SK-N-SH treated with all-trans-retinoic acid at 6 μM for 48 hours (cell line): Measurements from ENCODE around the gene RYK.

ENCODE experiments used
- ATAC-seq: fragments of 200-7000 bp; cut with Tn5 transposase; 3 replicates; pipeline ENCODE4 v1.9.1; 2020; ENCODE audit warnings: mild to moderate bottlenecking, moderate library complexity
- ARNTL ChIP-seq: fragments of 450-650 bp; formaldehyde crosslinking; IDR thresholded peaks from 2 replicates; pipeline ENCODE4 v1.5.0; 2020; ENCODE audit warnings: low read depth, mild to moderate bottlenecking, moderate library complexity, borderline replicate concordance
- CREB5 ChIP-seq: fragments of 250-450 bp; sonication (Bioruptor Pico); IDR thresholded peaks from 2 replicates; pipeline ENCODE4 v1.5.1; 2020; ENCODE audit warnings: low read depth, mild to moderate bottlenecking, moderate library complexity
- CSDC2 ChIP-seq: fragments of 250-450 bp; sonication (Bioruptor Pico); IDR thresholded peaks from 2 replicates; pipeline ENCODE4 v1.5.0; 2020; ENCODE audit warnings: mild to moderate bottlenecking, moderate library complexity
- CSRNP3 ChIP-seq: fragments of 250-450 bp; sonication (Bioruptor Pico); IDR thresholded peaks from 2 replicates; pipeline ENCODE4 v1.5.1; 2021; ENCODE audit warnings: mild to moderate bottlenecking, moderate library complexity
- ESRRG ChIP-seq: fragments of 250-450 bp; sonication (Bioruptor Pico); IDR thresholded peaks from 2 replicates; pipeline ENCODE4 v1.6.1; 2021; ENCODE audit warnings: mild to moderate bottlenecking
- ISL1 ChIP-seq: fragments of 250-450 bp; sonication (Bioruptor Pico); IDR thresholded peaks from 2 replicates; pipeline ENCODE4 v2.1.2; 2022; ENCODE audit warnings: mild to moderate bottlenecking, moderate library complexity
- OSR1 ChIP-seq: fragments of 250-450 bp; sonication (Bioruptor Pico); IDR thresholded peaks from 2 replicates; pipeline ENCODE4 v1.8.0; 2022; ENCODE audit warnings: moderate library complexity, mild to moderate bottlenecking, inconsistent platforms
- PATZ1 ChIP-seq: fragments of 250-450 bp; sonication (Bioruptor Pico); IDR thresholded peaks from 2 replicates; pipeline ENCODE4 v1.8.0; 2020; ENCODE audit warnings: mild to moderate bottlenecking, moderate library complexity, borderline replicate concordance
- POU6F1 ChIP-seq: fragments of 250-450 bp; sonication (Bioruptor Pico); IDR thresholded peaks from 2 replicates; pipeline ENCODE4 v1.8.0; 2021; ENCODE audit warnings: low read depth, mild to moderate bottlenecking, moderate library complexity, borderline replicate concordance
- PPARA ChIP-seq: fragments of 250-450 bp; sonication (Bioruptor Pico); IDR thresholded peaks from 2 replicates; pipeline ENCODE4 v1.5.0; 2020; ENCODE audit warnings: mild to moderate bottlenecking, borderline replicate concordance
- RARB ChIP-seq: fragments of 250-450 bp; sonication (Bioruptor Pico); IDR thresholded peaks from 2 replicates; pipeline ENCODE4 v1.8.0; 2021; ENCODE audit warnings: mild to moderate bottlenecking, moderate library complexity
- SNAI2 ChIP-seq: fragments of 250-450 bp; sonication (Bioruptor Pico); IDR thresholded peaks from 2 replicates; pipeline ENCODE4 v1.5.0; 2020; ENCODE audit warnings: mild to moderate bottlenecking, moderate library complexity
- TCF4 ChIP-seq: fragments of 250-450 bp; sonication (Bioruptor Pico); IDR thresholded peaks from 2 replicates; pipeline ENCODE4 v1.8.0; 2021; ENCODE audit warnings: mild to moderate bottlenecking, moderate library complexity, borderline replicate concordance
- TOX ChIP-seq: fragments of 250-450 bp; sonication (Bioruptor Pico); IDR thresholded peaks from 2 replicates; pipeline ENCODE4 v1.8.0; 2021; ENCODE audit warnings: mild to moderate bottlenecking, moderate library complexity, borderline replicate concordance
- TSHZ2 ChIP-seq: fragments of 250-450 bp; sonication (Bioruptor Pico); IDR thresholded peaks from 2 replicates; pipeline ENCODE4 v1.5.0; 2020; ENCODE audit warnings: mild to moderate bottlenecking, moderate library complexity
- ZC3H10 ChIP-seq: fragments of 250-450 bp; sonication (Bioruptor Pico); IDR thresholded peaks from 2 replicates; pipeline ENCODE4 v1.5.1; 2021; ENCODE audit warnings: mild to moderate bottlenecking, moderate library complexity
- ZFP3 ChIP-seq: fragments of 250-450 bp; sonication (Bioruptor Pico); IDR thresholded peaks from 2 replicates; pipeline ENCODE4 v1.5.0; 2020; ENCODE audit warnings: mild to moderate bottlenecking, moderate library complexity
- ZFP30 ChIP-seq: fragments of 450-650 bp; formaldehyde crosslinking; IDR thresholded peaks from 2 replicates; pipeline ENCODE4 v1.5.0; 2022; ENCODE audit warnings: mild to moderate bottlenecking, moderate library complexity
- ZNF565 ChIP-seq: fragments of 450-650 bp; formaldehyde crosslinking; conservative IDR thresholded peaks from 2 replicates; pipeline ENCODE4 v1.5.0; 2020; ENCODE audit warnings: low read depth, mild to moderate bottlenecking, moderate library complexity
- ZNF70 ChIP-seq: fragments of 450-650 bp; formaldehyde crosslinking; IDR thresholded peaks from 2 replicates; pipeline ENCODE4 v1.5.0; 2020; ENCODE audit warnings: mild to moderate bottlenecking, moderate library complexity

The RYK gene

GRCh38 chr3:134145183-134145582, 105.5 kb downstream of the RYK start:
- 0 out of 3 replicates have a peak, but pooled peaks have one; percentile 16 for ATAC-seq
- TF ChIP-seq PATZ1 (CRISPR knock-in tag) (no peak), POU6F1 (CRISPR knock-in tag) (no peak), TSHZ2 (no peak), CSRNP3 (CRISPR knock-in tag) (no peak), ARNTL (CRISPR knock-in tag) (no peak), CSDC2 (CRISPR knock-in tag) (no peak), RARB (CRISPR knock-in tag) (no peak), PPARA (CRISPR knock-in tag) (no peak), ZC3H10 (no peak), ESRRG (CRISPR knock-in tag) (no peak), OSR1 (CRISPR knock-in tag) (no peak)
- TF ChIP-seq, all 23 proteins: peak for 0

GRCh38 chr3:134144694-134145093, 106.0 kb downstream of the RYK start:
- no peak for TF ChIP-seq ARNTL (CRISPR knock-in tag)
- TF ChIP-seq CSRNP3 (CRISPR knock-in tag): no peak
- TF ChIP-seq CSDC2 (CRISPR knock-in tag): no peak
- no peak for ATAC-seq

GRCh38 chr3:134143828-134144401, 106.7 kb downstream of the RYK start:
- TF ChIP-seq ZNF565 (CRISPR knock-in tag): no peak
- TF ChIP-seq, all 23 proteins: peak for 0
- no peak for ATAC-seq

- ATAC-seq: no peak
- TF ChIP-seq PPARA (CRISPR knock-in tag): no peak
- TF ChIP-seq CREB5 (CRISPR knock-in tag): no peak
- no peak for TF ChIP-seq PATZ1 (CRISPR knock-in tag)
- no peak for TF ChIP-seq ZC3H10
- no peak for TF ChIP-seq ZNF70 (CRISPR knock-in tag)
- TF ChIP-seq SNAI2 (CRISPR knock-in tag): no peak
- TF ChIP-seq ZNF565 (CRISPR knock-in tag): no peak
- TF ChIP-seq CSRNP3 (CRISPR knock-in tag): no peak
- TF ChIP-seq TCF4 (CRISPR knock-in tag): no peak
- TF ChIP-seq ZFP3: no peak
- TF ChIP-seq TOX (CRISPR knock-in tag): no peak
- no peak for TF ChIP-seq ZFP30
- TF ChIP-seq ISL1 (CRISPR knock-in tag): no peak
These were observed 114.1 kb downstream of the RYK start for GRCh38 chr3:134136604-134137003.
